HL-60 (cell line): ENCODE results near the gene RANBP3.
"Not testable (repeated sequence)": the region's sequence is repeated elsewhere in the genome, so short reads cannot be mapped to it uniquely, and the experiment has no call there.

Experiments
- DNase-seq, 2 experiments: peaks; one replicate each; pipeline ENCODE4 v3.0.0-alpha.2; 2010 to 2020; ENCODE audit warnings: low read depth in 1 of 2, low spot score in 1 of 2
- H3K27ac ChIP-seq: fragments of 250-450 bp; sonication (Bioruptor Pico); replicated peaks from 2 replicates; pipeline ENCODE4 v1.5.1; 2020; ENCODE audit warnings: mild to moderate bottlenecking, moderate library complexity
- H3K27me3 ChIP-seq: fragments of 250-450 bp; sonication (Bioruptor Pico); 2 replicates; pipeline ENCODE4 v1.5.1; 2021; ENCODE audit warnings: mild to moderate bottlenecking, moderate library complexity; ENCODE audit not compliant: insufficient read depth, poor library complexity, severe bottlenecking
- H3K4me3 ChIP-seq: replicated peaks from 2 replicates; pipeline ENCODE4 v1.5.1; 2011; ENCODE audit warnings: mild to moderate bottlenecking, control low read depth, low read length; ENCODE audit not compliant: insufficient read depth
- CTCF ChIP-seq: IDR thresholded peaks from one replicate; pipeline ENCODE4 v1.5.1; 2011; ENCODE audit warnings: low read length, control low read depth, inconsistent platforms; ENCODE audit not compliant: insufficient read depth
- GABPA ChIP-seq: IDR thresholded peaks from 2 replicates; pipeline ENCODE4 v1.6.1; 2012; ENCODE audit warnings: low read depth
- POLR2AphosphoS5 ChIP-seq: IDR thresholded peaks from 2 replicates; pipeline ENCODE4 v1.6.1; 2012; ENCODE audit warnings: low read depth
- REST ChIP-seq: IDR thresholded peaks from 2 replicates; pipeline ENCODE4 v1.6.1; 2012; ENCODE audit warnings: low read depth; ENCODE audit not compliant: insufficient replicate concordance
- SPI1 ChIP-seq: IDR thresholded peaks from 2 replicates; pipeline ENCODE4 v1.6.1; 2012; ENCODE audit warnings: low read depth, mild to moderate bottlenecking, borderline replicate concordance

RANBP3 gene

GRCh38 chr19:5889288-5889971, 88.5 kb downstream of the RANBP3 start:
- Histone ChIP-seq H3K27ac (no peak overlapping the region), H3K4me3 (no peak overlapping the region), H3K27me3 (peaks cover 10% of the 10 kb centered on the region)
- TF ChIP-seq REST, result no peak
- TF ChIP-seq SPI1, result no peak
- no peak for TF ChIP-seq CTCF
- TF ChIP-seq GABPA, result no peak
- TF ChIP-seq POLR2AphosphoS5, result no peak
- DNase-seq, result no peak

GRCh38 chr19:5884065-5884811, 93.7 kb downstream of the RANBP3 start:
- not testable (repeated sequence) for H3K4me3 ChIP-seq, DNase-seq, H3K27me3 ChIP-seq, H3K27ac ChIP-seq

DNA sequence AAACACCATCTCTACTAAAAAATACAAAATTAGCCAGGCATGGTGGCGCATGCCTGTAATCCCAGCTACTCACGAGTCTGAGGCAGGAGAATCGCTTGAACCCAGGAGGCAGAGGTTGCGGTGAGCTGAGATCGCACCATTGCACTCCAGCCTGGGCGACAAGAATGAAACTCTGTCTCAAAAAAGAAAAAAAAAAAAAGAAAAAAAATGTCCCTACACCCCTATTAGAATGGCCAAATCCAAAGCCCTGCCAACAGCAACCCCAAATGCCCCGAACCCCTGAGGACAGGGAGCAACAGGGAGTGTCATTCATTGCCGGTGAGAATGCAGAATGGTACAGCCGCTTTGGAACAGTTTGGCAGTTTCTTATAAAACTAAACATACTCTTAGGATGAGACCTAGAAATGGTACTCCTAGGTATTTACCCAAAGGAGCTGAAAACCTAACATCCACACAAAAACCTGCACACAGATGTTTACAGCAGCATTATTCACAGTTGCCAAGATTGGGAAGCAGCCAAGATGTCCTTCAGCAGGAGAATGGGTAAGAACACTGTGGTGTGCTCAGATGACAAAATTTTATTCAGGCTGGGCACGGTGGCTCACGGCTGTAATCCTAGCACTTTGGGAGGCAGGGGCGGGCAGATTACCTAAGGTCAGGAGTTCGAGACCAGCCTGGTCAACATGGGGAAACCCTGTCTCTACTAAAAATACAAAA, 94.6 kb downstream of the RANBP3 start:
- not testable (repeated sequence) for H3K27ac ChIP-seq, H3K27me3 ChIP-seq, H3K4me3 ChIP-seq, DNase-seq

GRCh38 chr19:5882421-5882968, 95.4 kb downstream of the RANBP3 start:
- Histone ChIP-seq H3K27me3 (peaks cover 2% of the 10 kb centered on the region), H3K27ac (no peak overlapping the region), H3K4me3 (no peak overlapping the region)
- no peak for TF ChIP-seq SPI1
- TF ChIP-seq POLR2AphosphoS5, result no peak
- no peak for TF ChIP-seq REST
- no peak for TF ChIP-seq CTCF
- no peak for TF ChIP-seq GABPA
- DNase-seq, result no peak
